ENCODE results near the gene TBL2.
A peak's percentile ranks its signal among the peaks of the same experiment; 100 is the strongest.
"Not testable (repeated sequence)": the region's sequence is repeated elsewhere in the genome, so short reads cannot be mapped to it uniquely, and the experiment has no call there.

Gene TBL2

GRCh38 chr7:73606801-73607691 is 28.7 kb upstream of the TBL2 start:
- peak; percentile 75 for DNase-seq

GRCh38 chr7:73605601-73606220 is 27.3 kb upstream of the TBL2 start:
- no peak for DNase-seq

GRCh38 chr7:73602721-73603651 is 24.6 kb upstream of the TBL2 start:
- peak; percentile 80 for DNase-seq

GRCh38 chr7:73599916-73600315 is 21.5 kb upstream of the TBL2 start:
- no peak for DNase-seq

- no peak for DNase-seq
Observed at GRCh38 chr7:73599151-73599882, 20.9 kb upstream of the TBL2 start.

GRCh38 chr7:73597978-73598782 is 19.8 kb upstream of the TBL2 start:
- DNase-seq: no peak

GRCh38 chr7:73596191-73597065 is 18.0 kb upstream of the TBL2 start:
- no peak for DNase-seq

- DNase-seq: no peak
Observed at GRCh38 chr7:73595358-73595757, 17.0 kb upstream of the TBL2 start.

- no peak for DNase-seq
Observed at GRCh38 chr7:73593207-73594045, 15.0 kb upstream of the TBL2 start.

GRCh38 chr7:73586911-73587310 is 8.5 kb upstream of the TBL2 start:
- no peak for DNase-seq

GRCh38 chr7:73585196-73585595 is 6.8 kb upstream of the TBL2 start:
- no peak for DNase-seq

GRCh38 chr7:73582664-73583202 is 4.4 kb upstream of the TBL2 start:
- no peak for DNase-seq

- DNase-seq: not testable (repeated sequence)
Observed at GRCh38 chr7:73581006-73581405, 2.6 kb upstream of the TBL2 start.

- no peak for DNase-seq
Observed at GRCh38 chr7:73577627-73578341, 595 bp downstream of the TBL2 start.

- DNase-seq: no peak
Observed at GRCh38 chr7:73573791-73574190, 4.6 kb downstream of the TBL2 start.

GRCh38 chr7:73573276-73573675 is 5.1 kb downstream of the TBL2 start:
- no peak for DNase-seq

- no peak for DNase-seq
Observed at GRCh38 chr7:73572767-73573186, 5.6 kb downstream of the TBL2 start.

- no peak for DNase-seq
Observed at GRCh38 chr7:73570977-73571376, 7.4 kb downstream of the TBL2 start.

- DNase-seq: no peak
Observed at GRCh38 chr7:73570521-73570920, 7.9 kb downstream of the TBL2 start.
